ENCODE data around the gene KHNYN.

Gene KHNYN

DNA sequence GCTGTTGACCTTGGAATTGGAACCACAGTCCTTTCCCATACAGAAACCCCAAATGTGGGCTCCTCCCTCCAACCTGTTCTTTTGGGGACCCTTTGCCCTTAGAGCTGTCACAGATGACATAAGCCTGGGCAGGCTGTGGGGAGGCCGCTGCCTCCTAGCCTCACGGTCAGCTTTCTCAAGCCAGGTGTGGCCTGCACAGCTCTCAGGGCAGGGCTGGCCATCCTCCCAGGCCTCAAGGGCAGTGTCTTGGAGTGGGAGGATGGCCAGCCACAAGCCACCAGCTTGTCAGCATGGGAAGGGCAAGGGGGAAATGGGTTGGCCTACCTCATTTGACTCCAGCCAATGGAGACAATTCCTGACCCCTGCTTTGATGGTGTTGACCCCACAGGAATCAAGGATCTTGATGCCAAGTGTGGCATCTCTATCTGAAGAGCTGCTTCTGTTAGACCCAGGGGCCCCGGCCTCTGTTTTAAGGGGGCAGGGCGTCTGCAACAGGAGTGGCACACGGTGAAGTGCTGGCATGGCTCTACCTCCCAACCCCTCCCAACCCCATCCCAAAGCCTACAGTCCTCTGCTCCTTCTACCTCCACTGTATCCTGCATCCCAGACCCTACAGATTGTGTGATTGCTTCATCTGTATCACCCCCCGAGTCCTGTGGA lies 11.8 kb upstream of the KHNYN start:
- H3K4me3 ChIP-seq (ENCODE audit: low read length) = no peak overlapping the region
- no peak for DNase-seq (ENCODE audit: low read depth)
- TF ChIP-seq, protein P1, sequence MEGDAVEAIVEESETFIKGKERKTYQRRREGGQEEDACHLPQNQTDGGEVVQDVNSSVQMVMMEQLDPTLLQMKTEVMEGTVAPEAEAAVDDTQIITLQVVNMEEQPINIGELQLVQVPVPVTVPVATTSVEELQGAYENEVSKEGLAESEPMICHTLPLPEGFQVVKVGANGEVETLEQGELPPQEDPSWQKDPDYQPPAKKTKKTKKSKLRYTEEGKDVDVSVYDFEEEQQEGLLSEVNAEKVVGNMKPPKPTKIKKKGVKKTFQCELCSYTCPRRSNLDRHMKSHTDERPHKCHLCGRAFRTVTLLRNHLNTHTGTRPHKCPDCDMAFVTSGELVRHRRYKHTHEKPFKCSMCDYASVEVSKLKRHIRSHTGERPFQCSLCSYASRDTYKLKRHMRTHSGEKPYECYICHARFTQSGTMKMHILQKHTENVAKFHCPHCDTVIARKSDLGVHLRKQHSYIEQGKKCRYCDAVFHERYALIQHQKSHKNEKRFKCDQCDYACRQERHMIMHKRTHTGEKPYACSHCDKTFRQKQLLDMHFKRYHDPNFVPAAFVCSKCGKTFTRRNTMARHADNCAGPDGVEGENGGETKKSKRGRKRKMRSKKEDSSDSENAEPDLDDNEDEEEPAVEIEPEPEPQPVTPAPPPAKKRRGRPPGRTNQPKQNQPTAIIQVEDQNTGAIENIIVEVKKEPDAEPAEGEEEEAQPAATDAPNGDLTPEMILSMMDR (conservative IDR thresholded peaks at IDR 0.05; ENCODE audit: low read length) = no peak

DNA sequence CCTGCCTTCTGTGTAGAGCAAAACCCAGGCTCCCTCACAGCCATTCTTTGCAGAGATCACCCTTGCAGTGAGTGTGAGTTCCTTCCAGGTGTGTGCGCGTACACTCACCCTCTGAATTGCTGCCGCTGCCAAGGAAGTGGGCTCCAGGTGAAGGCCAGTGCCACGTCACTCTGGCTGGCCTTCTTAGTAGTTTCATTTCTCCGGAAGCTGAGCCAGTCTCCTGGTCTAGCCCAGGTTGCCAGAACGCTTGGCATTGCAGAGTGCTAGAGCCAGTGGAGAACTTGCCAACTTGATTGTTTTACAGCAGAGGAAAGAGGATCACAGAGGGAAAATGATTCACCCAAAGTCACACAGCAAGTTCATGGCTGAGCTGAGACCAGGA lies 11.3 kb upstream of the KHNYN start:
- H3K4me3 ChIP-seq (ENCODE audit: low read length) = no peak overlapping the region
- peak; percentile 21 for DNase-seq (ENCODE audit: low read depth)
- TF ChIP-seq, protein P1 (conservative IDR thresholded peaks at IDR 0.05; ENCODE audit: low read length) = no peak

DNA sequence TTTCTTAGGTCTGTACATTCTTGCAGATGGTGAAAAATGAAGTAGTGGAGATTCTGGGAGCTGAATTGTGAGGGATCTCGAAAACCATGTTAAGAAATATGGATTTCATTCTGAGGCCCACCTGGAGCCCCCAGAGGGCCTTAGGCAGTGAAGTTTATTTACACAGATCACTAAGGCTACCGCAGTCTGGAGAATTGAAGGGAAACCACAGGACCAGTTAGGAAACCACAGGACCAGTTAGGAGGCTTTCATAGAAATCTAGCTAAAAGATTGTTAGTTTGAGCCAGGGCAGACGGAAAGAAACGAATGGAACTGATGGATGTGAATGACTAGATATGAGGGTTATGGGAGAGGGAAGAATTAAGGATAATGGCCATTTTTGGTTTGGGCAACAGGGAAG lies 7.5 kb upstream of the KHNYN start:
- no peak overlapping the region for H3K4me3 ChIP-seq (ENCODE audit: low read length)
- TF ChIP-seq, protein P1 (conservative IDR thresholded peaks at IDR 0.05; ENCODE audit: low read length) = no peak
- no peak for DNase-seq (ENCODE audit: low read depth)

DNA sequence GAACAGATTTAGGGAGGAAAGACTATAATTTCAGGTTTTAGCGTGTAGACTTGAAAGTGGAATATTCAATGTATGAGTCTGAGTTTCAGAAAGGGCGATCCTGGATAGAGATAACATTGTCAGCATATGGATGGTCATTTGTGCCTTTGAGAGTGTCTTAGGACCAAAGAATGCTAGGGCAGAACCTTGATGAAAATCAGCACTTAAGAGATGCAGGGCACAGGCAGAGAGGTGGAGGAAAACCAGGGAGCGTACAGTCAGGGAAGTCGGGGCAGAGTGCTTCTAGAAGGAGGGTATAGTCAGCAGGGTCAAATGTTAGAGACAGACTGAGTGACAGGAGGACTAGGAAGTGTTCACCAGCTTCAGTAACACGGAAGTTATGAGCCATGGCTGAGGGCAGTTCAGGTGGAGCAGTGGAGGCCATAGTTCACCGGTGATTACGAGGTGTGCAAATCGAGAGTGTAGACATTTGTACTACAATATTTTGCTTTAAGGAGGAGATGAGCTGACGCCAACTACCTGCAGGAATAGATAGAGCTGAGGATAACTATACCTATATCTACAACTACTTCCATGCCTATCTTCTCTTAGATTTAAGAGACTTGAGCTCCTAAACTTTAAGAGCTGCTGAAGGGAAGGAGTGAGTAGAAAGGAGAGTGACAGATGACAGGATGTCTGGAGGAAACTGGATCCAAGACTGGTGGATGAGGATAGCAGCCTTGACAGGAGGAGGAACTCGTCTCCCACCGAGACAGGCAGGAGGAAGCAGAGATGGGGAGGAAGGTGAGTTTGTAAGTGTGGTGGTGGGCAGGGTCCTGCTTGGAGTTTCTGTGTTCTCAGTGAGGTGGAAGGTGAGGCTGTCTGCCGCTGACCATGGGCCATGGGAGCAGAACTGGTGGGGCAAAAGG lies 6.8 kb upstream of the KHNYN start:
- no peak for DNase-seq (ENCODE audit: low read depth)
- TF ChIP-seq, protein P1 (conservative IDR thresholded peaks at IDR 0.05; ENCODE audit: low read length) = no peak
- no peak overlapping the region for H3K4me3 ChIP-seq (ENCODE audit: low read length)

DNA sequence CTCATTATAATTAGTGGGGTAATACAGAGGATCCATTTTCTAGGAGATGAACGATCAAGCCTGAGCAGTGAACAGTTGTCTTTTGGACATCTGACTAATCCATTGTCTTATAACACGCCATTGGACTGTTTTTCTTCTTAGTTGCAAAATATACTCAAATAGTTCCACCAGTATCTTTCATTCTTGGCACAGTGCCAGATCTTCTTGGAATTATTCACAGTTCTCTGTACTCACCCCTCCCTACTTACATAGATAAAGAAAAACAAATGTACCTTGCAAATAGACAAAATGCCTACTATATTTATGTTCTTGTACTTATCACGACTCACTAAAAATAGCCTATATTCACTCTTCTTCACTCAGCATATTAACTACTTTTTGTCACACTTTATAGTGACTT lies 4.0 kb upstream of the KHNYN start:
- TF ChIP-seq, protein P1 (conservative IDR thresholded peaks at IDR 0.05; ENCODE audit: low read length) = no peak
- peak; percentile 82 for DNase-seq (ENCODE audit: low read depth)
- no peak overlapping the region for H3K4me3 ChIP-seq (ENCODE audit: low read length)

DNA sequence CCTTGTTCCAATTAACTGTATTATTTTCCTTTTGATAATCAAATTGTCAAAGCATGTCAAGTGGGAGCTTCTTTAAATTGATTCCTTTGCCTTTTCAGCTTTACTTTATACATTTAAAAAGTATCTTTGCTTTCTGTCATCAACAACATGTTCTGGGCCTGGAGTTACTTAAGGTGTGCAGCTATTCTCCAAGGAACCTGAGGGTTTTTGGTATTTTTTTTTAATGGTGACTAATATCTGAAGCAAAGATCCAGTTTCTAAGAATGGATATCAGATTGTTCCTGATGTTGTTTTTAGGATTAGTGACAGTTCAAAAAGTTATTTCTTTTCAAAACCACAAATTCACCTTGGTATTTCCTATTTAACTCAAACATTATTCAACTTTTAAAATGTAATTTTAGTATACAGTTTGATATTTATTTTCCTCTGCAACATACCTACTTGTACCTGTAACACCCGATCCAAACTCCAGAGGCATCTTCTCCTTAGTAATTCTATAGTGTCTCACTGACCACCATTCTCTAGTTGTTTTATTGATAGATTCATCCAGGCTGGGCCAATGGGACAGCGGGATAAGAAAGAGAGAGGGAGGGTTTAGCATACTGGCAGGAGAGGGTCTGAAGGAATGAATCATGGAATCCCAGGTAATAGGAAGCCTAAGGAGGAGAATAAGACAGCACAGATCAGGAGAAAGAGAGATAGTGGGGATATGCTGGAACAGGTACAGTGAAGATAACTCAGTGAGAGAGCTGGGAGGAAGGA lies 3.4 kb upstream of the KHNYN start:
- no peak overlapping the region for H3K4me3 ChIP-seq (ENCODE audit: low read length)
- TF ChIP-seq, protein P1 (conservative IDR thresholded peaks at IDR 0.05; ENCODE audit: low read length) = no peak

More for the DNA sequence above, 3.4 kb upstream of the KHNYN start:
- no peak for DNase-seq (ENCODE audit: low read depth)

Measured in AG10803 (cell line).